ENCODE results near the gene RPS6KL1. TPM values are rescaled to one million over a fixed set of nuclear protein-coding genes. Genes with fewer than 3 reads are reported as not detected.
"Not testable (repeated sequence)": the region's sequence is repeated elsewhere in the genome, so short reads cannot be mapped to it uniquely, and the experiment has no call there.

Gene RPS6KL1
- total RNA-seq, 1 experiment from 2014 or later, result 4.2 TPM

DNA sequence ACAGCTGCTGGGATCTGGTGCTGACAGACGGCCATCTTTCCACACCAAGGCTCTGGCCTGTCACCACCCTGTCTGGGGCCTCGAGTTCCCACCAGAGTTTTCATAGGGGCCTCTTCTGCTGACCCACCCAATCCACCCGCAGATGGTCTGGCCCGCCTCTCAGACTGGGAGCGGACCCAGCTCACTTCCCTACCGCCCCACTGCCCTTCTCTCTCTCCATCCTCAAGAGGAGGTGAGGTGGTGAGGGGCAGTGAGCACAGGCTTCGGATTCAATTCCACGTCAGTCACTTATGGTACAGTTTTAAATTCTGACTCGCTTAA, 12.3 kb upstream of the RPS6KL1 start:
- ChIA-PET CTCF (interaction anchor here (0.7 kb wide), 1 partner anchor 313 kb away, joined by 3 read pairs; no protein-coding TSS in a partner anchor), POLR2A (ENCODE audit: unreplicated experiment) (no interaction called here)
- H3K79me2 ChIP-seq (ENCODE audit: low read depth), result no peaks in the 10 kb centered on the region
- DNase-seq, result no peak
- H2AFZ ChIP-seq, result no peak overlapping the region
- no peaks in the 10 kb centered on the region for H3K9me3 ChIP-seq (ENCODE audit: insufficient read depth, low read depth)
- H3K27me3 ChIP-seq (ENCODE audit: insufficient read depth, low read depth), result no peaks in the 10 kb centered on the region
- no peaks in the 10 kb centered on the region for H3K36me3 ChIP-seq (ENCODE audit: low read depth)
- H4K20me1 ChIP-seq (ENCODE audit: insufficient read depth), result no peaks in the 10 kb centered on the region
- no peak overlapping the region for H3K4me2 ChIP-seq
- BruUV-seq (replicated peaks), result no TSS peak
- no peak overlapping the region for H3K4me3 ChIP-seq
- TF ChIP-seq, protein P1, sequence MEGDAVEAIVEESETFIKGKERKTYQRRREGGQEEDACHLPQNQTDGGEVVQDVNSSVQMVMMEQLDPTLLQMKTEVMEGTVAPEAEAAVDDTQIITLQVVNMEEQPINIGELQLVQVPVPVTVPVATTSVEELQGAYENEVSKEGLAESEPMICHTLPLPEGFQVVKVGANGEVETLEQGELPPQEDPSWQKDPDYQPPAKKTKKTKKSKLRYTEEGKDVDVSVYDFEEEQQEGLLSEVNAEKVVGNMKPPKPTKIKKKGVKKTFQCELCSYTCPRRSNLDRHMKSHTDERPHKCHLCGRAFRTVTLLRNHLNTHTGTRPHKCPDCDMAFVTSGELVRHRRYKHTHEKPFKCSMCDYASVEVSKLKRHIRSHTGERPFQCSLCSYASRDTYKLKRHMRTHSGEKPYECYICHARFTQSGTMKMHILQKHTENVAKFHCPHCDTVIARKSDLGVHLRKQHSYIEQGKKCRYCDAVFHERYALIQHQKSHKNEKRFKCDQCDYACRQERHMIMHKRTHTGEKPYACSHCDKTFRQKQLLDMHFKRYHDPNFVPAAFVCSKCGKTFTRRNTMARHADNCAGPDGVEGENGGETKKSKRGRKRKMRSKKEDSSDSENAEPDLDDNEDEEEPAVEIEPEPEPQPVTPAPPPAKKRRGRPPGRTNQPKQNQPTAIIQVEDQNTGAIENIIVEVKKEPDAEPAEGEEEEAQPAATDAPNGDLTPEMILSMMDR (conservative IDR thresholded peaks at IDR 0.05), result no peak
- no peak for TF ChIP-seq EZH2 (IDR thresholded peaks at IDR 0.05; ENCODE audit: low read depth)
- H3K27ac ChIP-seq, result no peak overlapping the region
- peaks cover 10% of the 10 kb centered on the region for H3K4me1 ChIP-seq (replicated peaks; ENCODE audit: insufficient read depth)
- intact Hi-C loops (cut with micrococcal nuclease; ENCODE audit: unreplicated experiment), result no loop called here
- peaks cover 6% of the 10 kb centered on the region; the same call in 1 of the 2 replicates for H3F3A ChIP-seq (ENCODE audit: insufficient read depth, low read depth)
- H3K9me2 ChIP-seq (ENCODE audit: insufficient read depth), result no peaks in the 10 kb centered on the region

DNA sequence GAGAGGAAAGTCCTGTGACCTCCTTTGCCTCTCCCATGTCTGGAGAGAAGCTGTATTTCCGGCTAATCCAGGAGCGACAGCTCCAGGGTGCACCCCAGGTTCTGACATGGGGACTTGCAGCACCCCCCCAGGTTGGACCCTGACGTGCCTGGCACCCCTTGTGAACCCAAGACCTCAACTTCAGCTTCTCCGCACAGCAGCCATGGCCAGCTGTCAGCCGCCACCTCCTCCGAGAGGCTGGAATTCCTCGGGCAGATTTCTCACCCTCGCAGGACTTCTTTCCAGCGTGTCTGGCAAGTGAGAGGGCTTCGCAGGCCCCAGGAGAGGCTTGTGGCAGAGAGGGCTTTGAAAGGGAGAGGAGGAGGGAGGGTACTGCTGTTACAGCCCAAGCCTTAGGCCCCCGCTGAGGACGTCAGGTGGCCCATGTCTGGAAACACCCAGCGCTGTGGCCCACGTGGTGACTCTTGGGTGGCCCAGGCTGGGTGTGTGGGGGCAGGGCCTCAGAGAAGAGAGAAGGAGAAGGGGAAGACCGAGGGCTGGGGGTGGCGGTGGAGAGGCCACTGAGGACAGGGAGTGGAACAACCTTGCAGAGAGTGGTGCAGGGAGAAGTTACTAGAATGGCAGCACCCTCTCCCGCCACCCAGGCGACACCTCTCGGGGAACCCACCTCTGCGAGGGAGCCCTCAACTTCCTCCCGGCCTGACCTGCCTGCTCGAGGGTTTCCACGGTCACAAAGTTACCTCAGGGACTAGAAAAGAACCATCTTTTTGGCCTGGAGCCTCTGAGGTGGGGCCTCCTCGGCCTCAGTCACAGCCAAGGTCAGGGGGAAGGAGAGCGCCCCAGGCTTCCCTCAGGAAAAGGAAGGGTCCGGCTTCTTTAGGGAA, 11.7 kb upstream of the RPS6KL1 start:
- Histone ChIP-seq H3F3A (ENCODE audit: insufficient read depth, low read depth) (peaks cover under 1% of the 10 kb centered on the region; the same call in 1 of the 2 replicates), H3K79me2 (ENCODE audit: low read depth) (no peaks in the 10 kb centered on the region), H3K4me3 (no peak overlapping the region), H3K9me3 (ENCODE audit: insufficient read depth, low read depth) (no peaks in the 10 kb centered on the region), H3K27me3 (ENCODE audit: insufficient read depth, low read depth) (no peaks in the 10 kb centered on the region), H3K4me1 (replicated peaks; ENCODE audit: insufficient read depth) (peaks cover 3% of the 10 kb centered on the region), H3K36me3 (ENCODE audit: low read depth) (no peaks in the 10 kb centered on the region), H3K27ac (no peak overlapping the region), H3K4me2 (no peak overlapping the region), H3K9me2 (ENCODE audit: insufficient read depth) (no peaks in the 10 kb centered on the region), H2AFZ (no peak overlapping the region), H4K20me1 (ENCODE audit: insufficient read depth) (no peaks in the 10 kb centered on the region)
- ChIA-PET POLR2A (ENCODE audit: unreplicated experiment) (interaction anchor here (0.7 kb wide), 1 partner anchor 190 kb away, joined by 5 read pairs; no protein-coding TSS in a partner anchor), CTCF (no interaction called here)
- TF ChIP-seq EZH2 (IDR thresholded peaks at IDR 0.05; ENCODE audit: low read depth), result no peak
- TF ChIP-seq, protein P1 (conservative IDR thresholded peaks at IDR 0.05), result no peak
- intact Hi-C loops (cut with micrococcal nuclease; ENCODE audit: unreplicated experiment), result no loop called here
- BruUV-seq (replicated peaks), result no TSS peak
- DNase-seq, result no peak

DNA sequence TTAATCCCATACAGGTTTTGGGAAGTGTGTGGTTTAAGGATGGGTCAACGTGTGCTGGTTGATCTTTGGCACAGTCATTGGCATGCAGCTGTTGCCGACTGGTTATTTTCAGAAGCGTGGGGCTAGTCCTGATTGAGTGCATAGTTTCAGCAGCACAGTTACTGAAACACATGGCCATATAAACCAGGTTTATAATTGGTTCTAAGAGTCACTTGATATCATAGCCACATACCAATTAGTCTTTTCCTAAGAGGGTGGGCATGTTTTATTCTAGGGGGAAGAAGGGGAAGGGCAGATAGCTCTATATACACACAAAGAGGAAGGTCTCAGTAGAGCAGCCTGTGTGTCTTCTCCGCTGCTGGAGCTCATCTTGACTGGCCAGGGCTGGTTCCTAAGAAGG, 11.0 kb upstream of the RPS6KL1 start:
- CTCF ChIA-PET, result no interaction called here
- POLR2A ChIA-PET (ENCODE audit: unreplicated experiment), result interaction anchor here (0.5 to 0.7 kb wide), 3 partner anchors 77 to 191 kb away, joined by 3 to 12 read pairs (median 5); no protein-coding TSS in a partner anchor
- Histone ChIP-seq H3K4me3 (no peak overlapping the region), H4K20me1 (ENCODE audit: insufficient read depth) (no peaks in the 10 kb centered on the region), H3K9me3 (ENCODE audit: insufficient read depth, low read depth) (no peaks in the 10 kb centered on the region), H2AFZ (no peak overlapping the region), H3K9me2 (ENCODE audit: insufficient read depth) (no peaks in the 10 kb centered on the region), H3K27me3 (ENCODE audit: insufficient read depth, low read depth) (no peaks in the 10 kb centered on the region), H3K27ac (no peak overlapping the region), H3F3A (ENCODE audit: insufficient read depth, low read depth) (no peaks in the 10 kb centered on the region), H3K36me3 (ENCODE audit: low read depth) (no peaks in the 10 kb centered on the region), H3K79me2 (ENCODE audit: low read depth) (no peaks in the 10 kb centered on the region), H3K4me2 (no peak overlapping the region), H3K4me1 (replicated peaks; ENCODE audit: insufficient read depth) (no peaks in the 10 kb centered on the region)
- no peak for DNase-seq
- intact Hi-C loops (cut with micrococcal nuclease; ENCODE audit: unreplicated experiment), result no loop called here
- BruUV-seq (replicated peaks), result no TSS peak
- no peak for TF ChIP-seq EZH2 (IDR thresholded peaks at IDR 0.05; ENCODE audit: low read depth)
- TF ChIP-seq, protein P1 (conservative IDR thresholded peaks at IDR 0.05), result no peak

DNA sequence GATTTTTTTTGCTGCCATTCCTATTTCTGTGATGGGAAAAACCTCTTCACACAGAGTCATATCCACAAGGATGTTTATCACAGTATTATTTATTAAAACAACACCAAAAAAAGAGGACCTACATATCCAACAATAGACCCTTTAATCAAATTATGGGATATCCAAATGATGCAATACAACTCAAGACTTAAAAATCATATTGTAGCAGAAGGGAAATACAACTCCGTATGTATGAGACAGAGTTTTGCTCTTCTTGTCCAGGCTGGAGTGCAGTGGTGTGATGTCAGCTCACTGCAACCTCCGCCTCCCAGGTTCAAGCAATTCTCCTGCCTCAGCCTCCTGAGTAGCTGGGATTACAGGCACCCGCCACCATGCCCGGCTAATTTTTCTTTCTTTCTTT, 9.9 kb upstream of the RPS6KL1 start:
- BruUV-seq (replicated peaks); H2AFZ ChIP-seq; CTCF ChIA-PET; H3K9me2 ChIP-seq (ENCODE audit: insufficient read depth); H3K4me2 ChIP-seq; POLR2A ChIA-PET (ENCODE audit: unreplicated experiment); H3K4me1 ChIP-seq (replicated peaks; ENCODE audit: insufficient read depth); H3K9me3 ChIP-seq (ENCODE audit: insufficient read depth, low read depth); H3K27ac ChIP-seq; H3K4me3 ChIP-seq; H3F3A ChIP-seq (ENCODE audit: insufficient read depth, low read depth); H4K20me1 ChIP-seq (ENCODE audit: insufficient read depth); H3K27me3 ChIP-seq (ENCODE audit: insufficient read depth, low read depth); intact Hi-C loops (cut with micrococcal nuclease; ENCODE audit: unreplicated experiment); DNase-seq; H3K79me2 ChIP-seq (ENCODE audit: low read depth); H3K36me3 ChIP-seq (ENCODE audit: low read depth): not testable (repeated sequence)

Measured in PC-9 (cell line).